Measurements from ENCODE around the gene CBLC. TPM values are rescaled to one million over a fixed set of nuclear protein-coding genes. Genes with fewer than 3 reads are reported as not detected.

CBLC gene
- total and polyA plus RNA-seq, 7 experiments from 2014 or later = not detected

DNA sequence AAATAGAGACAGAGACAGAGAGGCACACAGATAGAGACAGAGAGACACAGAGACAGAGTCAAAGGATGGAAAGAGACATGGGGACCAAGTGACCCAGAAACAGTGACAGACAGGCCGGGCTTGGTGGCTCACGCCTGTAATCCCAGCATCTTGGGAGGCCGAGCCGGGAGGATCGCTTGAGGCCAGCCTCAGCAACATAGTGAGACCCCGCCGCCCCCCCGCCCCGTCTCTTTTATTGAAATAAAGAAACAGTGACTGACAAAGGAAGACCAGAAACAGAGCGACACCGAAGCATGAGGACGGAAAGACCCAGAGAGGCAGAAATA is 67.6 kb downstream of the CBLC start:
- H3K4me1 ChIP-seq (ENCODE audit: control insufficient read depth in 2 of 2, insufficient read depth in 2 of 2, low read length in 2 of 2) = peaks cover 18 to 19% of the 10 kb centered on the region in 2 donors
- H3K27ac ChIP-seq (ENCODE audit: low read depth, low read length) = no peak overlapping the region
- DNase-seq = no peak
- peaks cover 0 to 2% (median 0%) of the 10 kb centered on the region in 5 donors for H3K36me3 Mint-ChIP-seq
- H3K9me3 Mint-ChIP-seq = peaks cover 0 to 2% (median 0%) of the 10 kb centered on the region in 11 donors
- peaks cover 18 to 39% (median 29%) of the 10 kb centered on the region in 7 donors for H3K4me1 Mint-ChIP-seq
- H3K36me3 ChIP-seq (ENCODE audit: control insufficient read depth in 2 of 3, insufficient read depth in 3 of 3, low read length in 3 of 3) = no peaks in the 10 kb centered on the region
- no peaks in the 10 kb centered on the region for H3K9me3 ChIP-seq (ENCODE audit: control insufficient read depth in 2 of 3, low read length in 3 of 3)
- no peak for ATAC-seq
- ChIA-PET POLR2A (no interaction called here), CTCF (interaction anchor here (0.8 to 1.8 kb wide), 2 partner anchors 61 to 74 kb away, joined by 4 read pairs; no protein-coding TSS in a partner anchor)
- intact Hi-C loops (cut with micrococcal nuclease) = loop anchor here (1.0 to 10.0 kb wide), 10 partner anchors 45 to 191 kb away; partner anchors contain the start of genes CLPTM1 (in 1 of the 2) and TOMM40 (in 1 of the 2)
- peak overlapping the region in 8 of 9 donors; percentile 47 to 87 (median 72) for H3K27ac Mint-ChIP-seq
- H3K4me3 ChIP-seq (ENCODE audit: low read length) = peak overlapping the region; percentile 57
- peaks cover 0 to 5% of the 10 kb centered on the region in 2 donors for H3K27me3 ChIP-seq (ENCODE audit: control insufficient read depth in 2 of 2, insufficient read depth in 2 of 2, low read length in 2 of 2)
- H3K27me3 Mint-ChIP-seq = peaks cover 0 to 45% (median 9%) of the 10 kb centered on the region in 5 donors
- peak overlapping the region; percentile 82 to 98 (median 88) for H3K4me3 Mint-ChIP-seq

DNA sequence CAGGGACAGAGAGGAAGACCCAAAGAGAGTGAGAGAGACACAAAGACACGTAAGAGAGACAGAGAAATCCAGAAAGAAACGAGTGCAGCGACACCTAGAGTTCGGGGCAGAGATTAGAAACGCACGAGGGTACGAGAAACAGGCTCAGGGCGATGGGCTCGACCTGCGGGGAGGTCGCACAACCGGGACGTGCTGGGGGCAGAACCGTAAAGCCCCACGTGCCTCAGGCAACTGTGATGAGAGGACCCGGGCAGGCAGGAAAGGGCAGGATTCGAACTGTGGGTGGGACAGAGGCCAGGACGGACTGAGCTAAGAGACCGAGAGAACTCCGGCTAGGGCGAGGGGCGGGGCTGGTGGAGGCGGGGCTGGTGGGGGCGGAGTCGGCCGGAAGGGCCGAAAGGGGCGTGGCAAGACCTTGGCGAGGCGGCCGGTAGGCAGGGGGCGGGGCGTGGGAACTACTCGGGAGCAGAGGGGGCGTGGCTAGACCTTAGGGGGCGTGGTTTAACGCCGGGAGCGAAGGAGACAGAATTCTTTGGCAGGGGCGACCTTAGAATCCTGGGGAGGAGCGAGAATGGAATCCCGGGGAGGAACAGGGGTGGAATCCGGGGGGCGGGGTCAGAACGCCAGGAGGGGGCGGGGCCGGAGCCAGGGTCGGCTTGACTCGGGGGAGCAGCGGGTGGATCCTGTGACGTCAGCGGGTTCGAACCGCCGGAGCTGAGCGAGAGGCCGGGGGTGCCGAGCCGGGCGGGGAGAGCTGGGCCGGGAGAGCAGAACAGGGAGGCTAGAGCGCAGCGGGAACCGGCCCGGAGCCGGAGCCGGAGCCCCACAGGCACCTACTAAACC is 68.1 kb downstream of the CBLC start, which contains the start of gene NECTIN2:
NECTIN2 (plus strand) TSS at position 686 of the 843 bp plus-strand sequence. CDS start 229 bp downstream, outside the sequence.
- ATAC-seq = peak; percentile 85
- H3K27me3 Mint-ChIP-seq = peaks cover 0 to 46% (median 9%) of the 10 kb centered on the region in 5 donors
- Histone ChIP-seq H3K36me3 (ENCODE audit: control insufficient read depth in 2 of 3, insufficient read depth in 3 of 3, low read length in 3 of 3) (no peaks in the 10 kb centered on the region), H3K9me3 (ENCODE audit: control insufficient read depth in 2 of 3, low read length in 3 of 3) (no peaks in the 10 kb centered on the region), H3K4me1 (ENCODE audit: control insufficient read depth in 2 of 2, insufficient read depth in 2 of 2, low read length in 2 of 2) (peaks cover 18 to 19% of the 10 kb centered on the region in 2 donors), H3K4me3 (ENCODE audit: low read length) (peak within 1 kb of the TSS; percentile 57), H3K27me3 (ENCODE audit: control insufficient read depth in 2 of 2, insufficient read depth in 2 of 2, low read length in 2 of 2) (peaks cover 0 to 5% of the 10 kb centered on the region in 2 donors), H3K27ac (ENCODE audit: low read depth, low read length) (peak within 1 kb of the TSS; percentile 58)
- ChIA-PET POLR2A (no interaction called here), CTCF (interaction anchor here (0.8 to 1.8 kb wide), 3 partner anchors 61 to 191 kb away, joined by 4 read pairs; no protein-coding TSS in a partner anchor)
- H3K27ac Mint-ChIP-seq = peak within 1 kb of the TSS in 8 of 9 donors; percentile 61 to 92 (median 79)
- peak within 1 kb of the TSS; percentile 82 to 98 (median 89) for H3K4me3 Mint-ChIP-seq
- H3K4me1 Mint-ChIP-seq = peaks cover 18 to 38% (median 29%) of the 10 kb centered on the region in 7 donors
- intact Hi-C loops (cut with micrococcal nuclease) = loop anchor here (1.0 to 10.0 kb wide), 11 partner anchors 44 to 192 kb away; partner anchors contain the start of genes CLPTM1 (in 1 of the 2) and TOMM40 (in 1 of the 2)
- peak; percentile 47 to 95 (median 69) for DNase-seq
- H3K36me3 Mint-ChIP-seq = peaks cover 0 to 2% (median 0%) of the 10 kb centered on the region in 5 donors
- H3K9me3 Mint-ChIP-seq = peaks cover 0 to 2% (median 0%) of the 10 kb centered on the region in 11 donors

DNA sequence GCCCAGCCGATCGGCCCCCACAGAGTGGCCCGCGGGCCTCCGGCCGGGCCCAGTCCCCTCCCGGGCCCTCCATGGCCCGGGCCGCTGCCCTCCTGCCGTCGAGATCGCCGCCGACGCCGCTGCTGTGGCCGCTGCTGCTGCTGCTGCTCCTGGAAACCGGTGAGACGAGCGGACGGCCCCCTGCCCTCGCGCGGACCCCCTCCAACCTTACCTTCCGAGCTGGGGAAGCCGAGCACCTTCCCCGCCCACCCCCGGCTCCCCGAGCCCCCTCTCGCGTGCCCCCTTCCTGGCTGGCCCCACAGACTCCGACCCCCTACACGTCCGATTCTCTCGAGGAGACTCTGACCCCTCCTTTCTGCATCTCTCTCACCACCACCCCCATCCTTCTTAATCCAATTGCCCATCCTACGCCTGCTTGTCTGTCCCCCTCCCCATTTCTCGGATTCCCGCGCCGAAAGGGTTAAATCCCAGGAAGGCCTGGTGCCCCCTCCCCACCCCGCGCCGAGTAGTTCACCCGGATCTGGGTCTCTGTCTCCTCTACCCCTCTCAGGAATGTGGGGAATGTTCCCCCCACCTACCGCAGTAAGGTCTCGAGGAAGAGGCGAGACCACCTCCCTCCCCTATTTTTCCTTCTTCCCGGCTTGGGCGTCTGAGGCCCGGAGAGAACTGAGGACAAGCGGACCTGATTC is 68.9 kb downstream of the CBLC start:
- peak overlapping the region; percentile 58 for H3K27ac ChIP-seq (ENCODE audit: low read depth, low read length)
- H3K4me3 ChIP-seq (ENCODE audit: low read length) = peak overlapping the region; percentile 57
- H3K27me3 ChIP-seq (ENCODE audit: control insufficient read depth in 2 of 2, insufficient read depth in 2 of 2, low read length in 2 of 2) = peaks cover 0 to 5% of the 10 kb centered on the region in 2 donors
- H3K27ac Mint-ChIP-seq = peak overlapping the region in 6 of 9 donors; percentile 37 to 92 (median 74)
- peaks cover 0 to 2% (median 0%) of the 10 kb centered on the region in 5 donors for H3K36me3 Mint-ChIP-seq
- no peaks in the 10 kb centered on the region for H3K36me3 ChIP-seq (ENCODE audit: control insufficient read depth in 2 of 3, insufficient read depth in 3 of 3, low read length in 3 of 3)
- H3K4me3 Mint-ChIP-seq = peak overlapping the region; percentile 77 to 98 (median 88)
- peaks cover 0 to 51% (median 12%) of the 10 kb centered on the region in 5 donors for H3K27me3 Mint-ChIP-seq
- ChIA-PET CTCF (interaction anchor here (1.0 to 1.8 kb wide), 3 partner anchors 76 to 192 kb away, joined by 3 to 4 read pairs (median 4); no protein-coding TSS in a partner anchor), POLR2A (no interaction called here)
- DNase-seq (no peak), ATAC-seq (no peak)
- H3K4me1 Mint-ChIP-seq = peaks cover 18 to 34% (median 25%) of the 10 kb centered on the region in 7 donors
- intact Hi-C loops (cut with micrococcal nuclease) = loop anchor here (1.0 to 10.0 kb wide), 2 partner anchors 44 to 192 kb away; no protein-coding TSS in a partner anchor
- no peaks in the 10 kb centered on the region for H3K9me3 ChIP-seq (ENCODE audit: control insufficient read depth in 2 of 3, low read length in 3 of 3)
- peaks cover 0 to 2% (median 0%) of the 10 kb centered on the region in 11 donors for H3K9me3 Mint-ChIP-seq
- H3K4me1 ChIP-seq (ENCODE audit: control insufficient read depth in 2 of 2, insufficient read depth in 2 of 2, low read length in 2 of 2) = peaks cover 18 to 19% of the 10 kb centered on the region in 2 donors

DNA sequence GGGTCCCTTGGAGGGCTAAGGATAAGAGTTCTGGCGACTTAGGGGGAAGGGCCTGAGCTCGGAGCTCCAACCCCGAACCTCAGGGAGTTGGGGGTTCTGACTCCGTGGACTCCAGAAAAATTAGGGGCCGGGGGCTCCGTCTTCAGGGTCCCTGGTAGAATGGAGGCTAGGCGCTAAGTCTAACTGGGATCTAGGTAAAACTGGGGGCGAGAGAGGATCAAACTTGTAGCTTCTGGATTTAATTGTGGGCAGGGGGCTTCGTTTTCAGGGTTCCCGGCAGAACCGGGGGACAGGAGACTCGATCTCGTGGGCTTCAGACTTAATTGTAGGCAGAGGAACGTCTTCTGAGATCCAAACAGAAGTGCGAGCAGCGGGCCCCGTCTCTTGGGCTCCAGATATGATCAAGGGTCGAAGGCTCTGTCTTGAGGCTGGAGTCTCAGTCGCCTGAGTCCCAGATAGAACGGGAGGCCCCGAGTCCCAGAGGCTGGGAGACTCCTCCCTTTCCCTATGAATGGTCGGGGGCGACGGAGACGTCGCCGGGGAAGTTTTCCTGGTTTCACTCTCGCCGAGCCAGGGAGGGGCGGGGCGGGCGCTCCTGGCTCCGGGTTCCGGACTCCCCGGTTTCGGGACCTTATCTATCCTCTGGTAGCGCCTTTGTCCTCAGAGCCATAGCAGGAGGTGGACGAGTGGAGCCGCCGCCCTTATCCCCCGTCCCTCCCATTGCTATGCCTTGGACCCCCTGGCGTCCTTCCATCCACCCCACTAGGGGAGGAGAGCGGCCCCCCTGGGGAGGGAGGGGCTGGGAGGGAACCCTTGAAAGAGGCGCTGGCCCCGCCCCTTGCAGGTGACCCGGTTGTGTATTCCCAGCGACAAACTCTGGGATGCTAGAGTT is 69.7 kb downstream of the CBLC start:
- Histone ChIP-seq H3K4me1 (ENCODE audit: control insufficient read depth in 2 of 2, insufficient read depth in 2 of 2, low read length in 2 of 2) (peaks cover 18 to 19% of the 10 kb centered on the region in 2 donors), H3K9me3 (ENCODE audit: control insufficient read depth in 2 of 3, low read length in 3 of 3) (no peaks in the 10 kb centered on the region), H3K4me3 (ENCODE audit: low read length) (peak overlapping the region; percentile 48), H3K27ac (ENCODE audit: low read depth, low read length) (no peak overlapping the region), H3K27me3 (ENCODE audit: control insufficient read depth in 2 of 2, insufficient read depth in 2 of 2, low read length in 2 of 2) (peaks cover 0 to 5% of the 10 kb centered on the region in 2 donors), H3K36me3 (ENCODE audit: control insufficient read depth in 2 of 3, insufficient read depth in 3 of 3, low read length in 3 of 3) (no peaks in the 10 kb centered on the region)
- Mint-ChIP-seq H3K4me1 (peaks cover 18 to 36% (median 25%) of the 10 kb centered on the region in 7 donors), H3K27me3 (peaks cover 0 to 55% (median 15%) of the 10 kb centered on the region in 5 donors), H3K4me3 (peak overlapping the region; percentile 76 to 91 (median 86)), H3K9me3 (peaks cover 0 to 2% (median 0%) of the 10 kb centered on the region in 11 donors), H3K36me3 (peaks cover 0 to 2% (median 0%) of the 10 kb centered on the region in 5 donors), H3K27ac (peak overlapping the region in 8 of 9 donors; percentile 33 to 92 (median 69))
- ChIA-PET POLR2A (no interaction called here), CTCF (interaction anchor here (1.0 to 1.8 kb wide), 4 partner anchors 76 to 193 kb away, joined by 3 to 4 read pairs (median 4); no protein-coding TSS in a partner anchor)
- DNase-seq (no peak), ATAC-seq (no peak)
- intact Hi-C loops (cut with micrococcal nuclease) = loop anchor here in 1 of 2 donors (10.0 kb wide), 1 partner anchor 193 kb away; no protein-coding TSS in a partner anchor

DNA sequence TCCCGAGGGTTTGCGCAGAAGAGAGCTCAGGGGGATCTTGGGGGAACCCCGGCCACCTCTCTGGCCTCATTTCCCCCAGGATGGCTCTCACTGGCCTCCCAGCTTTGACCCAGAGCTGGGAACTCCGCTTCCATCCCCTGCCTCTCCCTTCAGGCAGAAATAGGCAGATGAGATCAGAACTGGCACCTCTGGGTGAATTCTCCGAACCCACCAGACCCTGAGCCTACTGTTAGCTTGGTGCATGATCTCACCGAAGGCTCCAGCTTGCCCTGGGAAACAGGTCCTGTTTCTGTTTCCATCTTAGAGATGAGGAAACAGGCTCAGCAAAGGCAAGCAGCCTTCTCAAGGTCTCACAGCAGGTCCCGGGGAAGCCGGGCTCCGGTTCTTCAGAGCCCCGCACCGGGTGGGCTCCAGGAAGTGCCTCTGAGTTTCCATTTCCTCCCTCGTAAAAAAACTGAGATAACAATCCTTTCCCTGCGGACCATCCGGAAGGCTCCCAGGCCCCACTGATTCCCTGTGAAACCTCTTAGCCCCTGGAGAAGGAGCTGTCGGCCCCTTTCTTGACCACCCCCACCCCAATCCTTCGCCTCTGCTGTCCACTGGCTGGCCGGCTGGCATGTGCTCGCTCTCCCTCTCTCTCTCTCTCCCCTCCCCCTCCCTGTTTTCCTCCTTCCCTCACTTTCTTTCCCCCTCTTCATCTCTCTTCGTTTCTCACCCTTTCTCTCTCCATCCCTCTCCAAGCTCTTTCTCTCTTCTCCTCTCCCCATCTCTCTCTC is 70.5 kb downstream of the CBLC start:
- DNase-seq (no peak), ATAC-seq (no peak)
- H3K9me3 Mint-ChIP-seq = peaks cover 0 to 2% (median 0%) of the 10 kb centered on the region in 11 donors
- peaks cover 18 to 36% (median 25%) of the 10 kb centered on the region in 7 donors for H3K4me1 Mint-ChIP-seq
- no peaks in the 10 kb centered on the region for H3K9me3 ChIP-seq (ENCODE audit: control insufficient read depth in 2 of 3, low read length in 3 of 3)
- H3K4me3 ChIP-seq (ENCODE audit: low read length) = no peak overlapping the region
- H3K27ac Mint-ChIP-seq = peak overlapping the region in 1 of 9 donors; percentile 8
- H3K27me3 Mint-ChIP-seq = peaks cover 0 to 55% (median 15%) of the 10 kb centered on the region in 5 donors
- peak overlapping the region in 9 of 10 donors; percentile 19 to 90 (median 51) for H3K4me3 Mint-ChIP-seq
- ChIA-PET CTCF (interaction anchor here (1.0 kb wide), 1 partner anchor 77 kb away, joined by 3 read pairs; no protein-coding TSS in a partner anchor), POLR2A (no interaction called here)
- peaks cover 18 to 19% of the 10 kb centered on the region in 2 donors for H3K4me1 ChIP-seq (ENCODE audit: control insufficient read depth in 2 of 2, insufficient read depth in 2 of 2, low read length in 2 of 2)
- no peak overlapping the region for H3K27ac ChIP-seq (ENCODE audit: low read depth, low read length)
- peaks cover 0 to 5% of the 10 kb centered on the region in 2 donors for H3K27me3 ChIP-seq (ENCODE audit: control insufficient read depth in 2 of 2, insufficient read depth in 2 of 2, low read length in 2 of 2)
- H3K36me3 ChIP-seq (ENCODE audit: control insufficient read depth in 2 of 3, insufficient read depth in 3 of 3, low read length in 3 of 3) = no peaks in the 10 kb centered on the region
- H3K36me3 Mint-ChIP-seq = peaks cover 0 to 2% (median 0%) of the 10 kb centered on the region in 5 donors
- intact Hi-C loops (cut with micrococcal nuclease) = loop anchor here in 1 of 2 donors (10.0 kb wide), 1 partner anchor 193 kb away; no protein-coding TSS in a partner anchor
